Glomerular visceral epithelial cell (primary cell): Measurements from ENCODE around the gene RAP1A.

Experiments used
- DNase-seq: peaks from one replicate; pipeline ENCODE4 v3.0.0-alpha.2; 2016; ENCODE audit errors: extremely low spot score

Gene RAP1A

DNA sequence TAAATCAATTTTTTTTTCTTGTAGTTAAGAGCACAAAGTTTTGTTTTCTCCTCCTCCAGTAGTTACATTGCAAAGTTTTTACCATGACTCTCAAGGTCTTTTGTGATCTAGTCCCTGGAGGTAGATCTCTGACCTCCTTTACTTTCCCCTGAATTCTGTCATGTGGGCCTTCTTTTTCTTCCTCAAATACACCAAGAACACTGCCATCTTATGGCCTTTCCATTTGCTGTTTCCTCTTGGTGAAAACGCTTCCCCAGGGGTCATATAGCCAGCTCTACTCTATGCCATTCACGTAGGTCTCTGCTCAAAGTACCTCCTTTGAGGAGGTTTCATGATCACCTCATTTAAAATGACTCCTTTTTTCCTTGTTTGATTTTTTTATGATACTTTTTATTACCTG is 138.8 kb downstream of the RAP1A start:
- no peak for DNase-seq

DNA sequence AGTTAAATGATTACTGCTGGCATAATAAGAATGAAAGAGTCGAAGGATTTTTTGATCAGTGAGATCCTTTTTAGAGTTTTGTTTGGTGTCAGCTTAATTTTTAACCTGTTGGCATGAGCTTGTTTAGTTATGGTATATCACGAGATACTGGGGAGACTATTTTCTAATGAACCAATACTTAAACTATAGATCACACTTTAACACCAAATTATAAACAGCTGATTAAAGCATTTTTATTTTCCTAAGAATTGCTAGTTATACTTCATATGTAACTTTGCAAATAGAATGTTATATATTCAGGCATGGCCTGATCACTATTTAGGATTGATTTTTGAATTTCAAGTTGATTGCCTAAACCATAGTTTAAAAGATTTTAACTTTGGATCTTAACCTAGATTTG is 142.1 kb downstream of the RAP1A start:
- DNase-seq = no peak

DNA sequence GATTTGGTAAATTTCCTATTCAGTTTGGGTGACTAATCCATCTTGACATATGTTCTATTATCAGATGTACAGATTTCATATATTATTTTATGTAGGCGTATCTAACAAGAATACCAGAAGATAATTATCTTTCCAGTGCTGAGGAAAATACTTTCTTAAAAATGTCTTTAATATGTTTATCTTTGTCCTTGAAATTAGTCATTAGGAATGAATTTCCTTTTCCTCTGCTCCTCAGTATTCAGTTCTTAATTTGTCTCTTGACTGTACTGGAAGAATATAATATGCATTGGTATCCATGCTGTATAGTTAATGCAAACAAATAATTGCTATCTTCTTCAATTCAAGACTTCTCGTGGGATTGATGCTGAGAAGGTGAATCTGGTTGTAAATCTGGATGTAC is 142.7 kb downstream of the RAP1A start:
- no peak for DNase-seq
